GM10248 (cell line): Measurements from ENCODE around the gene TFCP2L1.

ENCODE experiments used
- CTCF ChIA-PET: fragments of 300-600 bp; sonication (Branson Sonifier 250); formaldehyde crosslinking; extraction: SDS; loops from one replicate; lab custom pipeline; 2021; ENCODE audit warnings: antibody characterized with exemption; lab: Yijun Ruan, JAX
- POLR2A ChIA-PET: fragments of 350-650 bp; sonication (Branson Sonifier 250); formaldehyde crosslinking; extraction: SDS; loops from one replicate; lab custom pipeline; 2020; ENCODE audit warnings: antibody characterized with exemption; lab: Yijun Ruan, JAX
- DNase-seq: peaks from one replicate; pipeline ENCODE4 v3.0.0; 2012; ENCODE audit errors: extremely low spot score
- TF ChIP-seq, protein P1 (sequence below): IDR thresholded peaks from 2 replicates; pipeline ENCODE4 v1.5.1; 2012; ENCODE audit warnings: mild to moderate bottlenecking, low read depth; ENCODE audit errors: extremely low read depth, missing control alignments, control extremely low read depth

TFCP2L1 gene

DNA sequence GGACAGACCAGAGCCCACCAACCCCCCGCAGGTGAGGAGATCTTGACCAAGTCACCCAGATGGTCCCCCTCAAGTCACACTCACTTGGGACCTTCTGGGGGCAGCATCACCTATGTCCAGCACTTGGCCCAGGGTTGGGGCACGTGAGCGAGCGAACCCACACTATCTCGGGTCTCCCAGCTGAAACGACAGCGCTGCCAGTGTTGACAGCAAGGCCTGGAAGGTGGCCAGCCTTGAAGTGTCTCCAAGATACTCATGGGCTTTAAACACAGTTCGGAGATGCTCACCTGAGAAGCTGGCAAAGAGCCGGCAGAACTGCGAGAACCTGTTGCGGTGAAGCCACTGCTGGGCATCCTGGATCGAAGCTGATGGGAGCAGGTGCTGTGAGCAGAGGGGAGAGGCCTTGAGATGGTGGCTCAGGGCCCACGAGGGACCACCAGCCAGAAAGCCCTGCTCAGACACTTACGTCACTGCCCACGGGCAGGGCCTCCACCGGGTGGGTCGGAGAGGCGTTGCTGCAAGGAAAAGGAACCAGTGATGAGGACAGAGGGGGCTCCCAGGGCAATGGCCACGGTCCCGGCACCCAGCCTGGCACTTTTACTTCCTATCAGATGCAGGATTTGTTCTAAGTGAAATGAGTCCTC is 47.5 kb downstream of the TFCP2L1 start:
- DNase-seq, result no peak
- ChIA-PET POLR2A (no interaction called here), CTCF (no interaction called here)
- TF ChIP-seq, protein P1, sequence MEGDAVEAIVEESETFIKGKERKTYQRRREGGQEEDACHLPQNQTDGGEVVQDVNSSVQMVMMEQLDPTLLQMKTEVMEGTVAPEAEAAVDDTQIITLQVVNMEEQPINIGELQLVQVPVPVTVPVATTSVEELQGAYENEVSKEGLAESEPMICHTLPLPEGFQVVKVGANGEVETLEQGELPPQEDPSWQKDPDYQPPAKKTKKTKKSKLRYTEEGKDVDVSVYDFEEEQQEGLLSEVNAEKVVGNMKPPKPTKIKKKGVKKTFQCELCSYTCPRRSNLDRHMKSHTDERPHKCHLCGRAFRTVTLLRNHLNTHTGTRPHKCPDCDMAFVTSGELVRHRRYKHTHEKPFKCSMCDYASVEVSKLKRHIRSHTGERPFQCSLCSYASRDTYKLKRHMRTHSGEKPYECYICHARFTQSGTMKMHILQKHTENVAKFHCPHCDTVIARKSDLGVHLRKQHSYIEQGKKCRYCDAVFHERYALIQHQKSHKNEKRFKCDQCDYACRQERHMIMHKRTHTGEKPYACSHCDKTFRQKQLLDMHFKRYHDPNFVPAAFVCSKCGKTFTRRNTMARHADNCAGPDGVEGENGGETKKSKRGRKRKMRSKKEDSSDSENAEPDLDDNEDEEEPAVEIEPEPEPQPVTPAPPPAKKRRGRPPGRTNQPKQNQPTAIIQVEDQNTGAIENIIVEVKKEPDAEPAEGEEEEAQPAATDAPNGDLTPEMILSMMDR, result no peak

DNA sequence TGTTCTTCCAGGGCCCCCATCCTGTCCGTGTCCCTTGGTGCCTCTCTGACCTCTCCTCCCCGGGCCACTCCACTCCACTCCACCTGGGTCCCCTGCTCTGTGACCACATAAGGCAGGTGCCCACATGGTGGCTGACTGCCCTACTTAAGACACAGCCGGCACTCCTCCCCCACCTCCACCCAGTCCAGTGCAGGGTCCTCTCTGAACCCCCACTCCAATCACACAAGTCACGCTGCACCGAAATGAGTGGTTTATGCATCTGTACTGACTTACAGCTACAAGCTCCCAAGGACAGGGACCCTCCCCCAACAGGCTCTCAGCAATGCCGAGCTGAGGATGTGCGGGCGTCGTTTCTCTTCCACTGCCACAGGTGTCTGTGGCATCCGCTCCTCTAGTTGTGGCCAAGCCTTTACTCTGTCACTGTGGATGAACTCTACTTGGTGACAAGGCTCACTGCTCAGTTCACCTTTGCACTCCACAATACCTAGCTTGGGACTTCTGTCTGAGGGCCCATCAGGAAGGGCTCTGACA is 48.3 kb downstream of the TFCP2L1 start:
- TF ChIP-seq, protein P1, result no peak
- no peak for DNase-seq
- CTCF ChIA-PET, result no interaction called here
- POLR2A ChIA-PET, result no interaction called here

DNA sequence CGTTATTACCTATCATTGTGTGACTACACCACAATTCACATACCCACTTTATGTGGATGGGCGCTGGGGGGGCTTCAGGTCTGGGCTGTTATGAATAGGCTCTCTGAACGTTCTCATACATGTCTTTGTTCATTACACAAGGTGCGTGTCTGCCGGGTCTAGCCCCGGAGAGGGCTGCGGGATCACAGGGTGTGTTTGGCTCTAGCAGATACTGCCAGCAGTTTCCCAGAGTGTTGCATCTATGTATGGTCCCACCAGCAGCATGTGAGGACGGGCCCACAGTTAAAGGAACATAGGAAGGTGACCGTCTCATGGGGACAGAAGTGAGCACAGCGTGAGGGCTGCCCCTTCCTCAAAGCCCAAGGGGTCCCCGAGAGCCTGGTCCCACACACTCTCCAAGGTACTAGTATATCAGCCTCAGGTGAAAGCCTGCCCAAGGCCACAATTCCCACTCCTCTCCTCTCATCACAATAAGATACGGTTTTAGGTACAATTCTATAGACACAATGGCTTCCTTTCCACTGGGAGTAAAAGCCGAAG is 48.8 kb downstream of the TFCP2L1 start:
- DNase-seq, result no peak
- TF ChIP-seq, protein P1, result no peak
- CTCF ChIA-PET, result no interaction called here
- POLR2A ChIA-PET, result no interaction called here

DNA sequence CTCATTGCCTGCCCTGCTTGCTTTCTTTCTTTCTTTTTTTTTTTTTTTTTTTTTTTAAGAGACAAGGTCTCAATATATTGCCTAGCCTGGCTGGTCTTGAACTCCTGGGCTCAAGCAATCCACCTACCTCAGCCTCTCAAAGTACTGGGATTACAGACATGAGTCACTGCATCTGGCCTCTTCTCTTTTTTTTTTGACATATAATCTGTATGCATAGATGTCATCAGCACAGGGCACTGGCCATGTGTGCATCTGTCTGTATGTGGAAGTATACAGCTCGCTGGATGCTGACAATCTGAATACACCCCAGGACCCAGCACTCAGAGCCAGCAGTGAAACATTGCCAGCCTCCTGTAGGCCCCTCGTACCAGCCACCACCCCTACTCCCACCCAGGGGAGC is 49.5 kb downstream of the TFCP2L1 start:
- no peak for DNase-seq
- ChIA-PET CTCF (no interaction called here), POLR2A (no interaction called here)
- TF ChIP-seq, protein P1, result no peak

DNA sequence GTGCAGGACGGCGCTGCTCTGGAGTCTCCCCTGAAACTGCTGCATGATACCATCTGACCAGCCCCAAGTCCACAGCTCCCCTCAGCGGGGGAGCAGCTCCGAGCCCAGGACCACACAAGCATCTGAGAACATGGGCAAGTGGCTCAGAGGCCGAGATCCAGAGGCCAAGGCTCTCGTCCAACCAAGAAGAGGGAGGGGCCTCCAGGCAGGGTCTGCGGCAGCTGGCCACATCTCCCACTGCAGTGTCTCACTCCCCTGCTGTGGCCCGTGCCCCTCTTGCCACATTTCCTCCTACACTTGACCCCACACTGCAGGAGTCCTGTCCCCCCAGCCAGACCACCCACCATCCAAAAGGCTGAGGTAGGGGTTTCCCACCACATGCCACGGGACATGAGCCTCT is 50.2 kb downstream of the TFCP2L1 start:
- POLR2A ChIA-PET, result no interaction called here

DNA sequence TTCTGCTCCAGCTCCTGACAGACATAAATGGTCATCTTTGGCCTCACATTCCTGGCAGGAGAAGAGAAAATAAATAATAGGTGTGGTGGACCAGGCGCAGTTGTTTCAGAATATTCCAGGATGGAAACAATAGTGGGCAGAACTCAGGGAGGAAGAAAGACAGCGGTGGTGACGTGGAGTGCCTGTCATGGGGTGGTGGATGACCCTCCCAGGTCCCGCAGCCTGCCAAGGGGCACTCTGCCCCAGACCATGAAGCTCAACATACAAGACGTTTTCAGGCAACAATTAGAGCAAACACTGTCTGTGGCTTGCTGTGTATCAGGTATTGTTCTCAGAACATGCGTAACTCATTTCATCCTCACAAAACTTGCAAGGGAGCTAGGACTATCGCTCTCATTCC is 50.9 kb downstream of the TFCP2L1 start:
- ChIA-PET POLR2A (no interaction called here), CTCF (interaction anchor here (1.2 kb wide), 1 partner anchor 23 kb away, joined by 3 read pairs; no protein-coding TSS in a partner anchor)
- no peak for DNase-seq
- TF ChIP-seq, protein P1, result no peak

More for the DNA sequence above, 50.2 kb downstream of the TFCP2L1 start:
- TF ChIP-seq, protein P1, result no peak
- no peak for DNase-seq
- CTCF ChIA-PET, result interaction anchor here (1.2 kb wide), 1 partner anchor 22 kb away, joined by 3 read pairs; no protein-coding TSS in a partner anchor
